Measurements from ENCODE around the gene SNRPB2.
A peak's percentile ranks its signal among the peaks of the same experiment; 100 is the strongest.

SNRPB2 gene

GRCh38 chr20:16693278-16693677 is 36.5 kb upstream of the SNRPB2 start:
- H3K4me3 ChIP-seq (ENCODE audit: low read depth, low read length): no peak overlapping the region
- DNase-seq (ENCODE audit: low read depth): no peak
- no peak for TF ChIP-seq CTCF (IDR thresholded peaks at IDR 0.05; ENCODE audit: control insufficient read depth, extremely low read depth, insufficient read depth)

- no peak for DNase-seq (ENCODE audit: low read depth)
- TF ChIP-seq CTCF (IDR thresholded peaks at IDR 0.05; ENCODE audit: control insufficient read depth, extremely low read depth, insufficient read depth): no peak
- no peak overlapping the region for H3K4me3 ChIP-seq (ENCODE audit: low read depth, low read length)
Observed at GRCh38 chr20:16694161-16694560, 35.7 kb upstream of the SNRPB2 start.

GRCh38 chr20:16695628-16696027 is 34.2 kb upstream of the SNRPB2 start:
- no peak for TF ChIP-seq CTCF (IDR thresholded peaks at IDR 0.05; ENCODE audit: control insufficient read depth, extremely low read depth, insufficient read depth)
- DNase-seq (ENCODE audit: low read depth): no peak
- no peak overlapping the region for H3K4me3 ChIP-seq (ENCODE audit: low read depth, low read length)

- no peak for DNase-seq (ENCODE audit: low read depth)
- no peak for TF ChIP-seq CTCF (IDR thresholded peaks at IDR 0.05; ENCODE audit: control insufficient read depth, extremely low read depth, insufficient read depth)
- no peak overlapping the region for H3K4me3 ChIP-seq (ENCODE audit: low read depth, low read length)
Observed at GRCh38 chr20:16699293-16699692, 30.5 kb upstream of the SNRPB2 start.

GRCh38 chr20:16701296-16701695 is 28.5 kb upstream of the SNRPB2 start:
- peak; percentile 73 for TF ChIP-seq CTCF (IDR thresholded peaks at IDR 0.05; ENCODE audit: control insufficient read depth, extremely low read depth, insufficient read depth)
- peak; percentile 6 for DNase-seq (ENCODE audit: low read depth)

GRCh38 chr20:16703570-16703969 is 26.3 kb upstream of the SNRPB2 start:
- H3K4me3 ChIP-seq (ENCODE audit: low read depth, low read length): no peak overlapping the region
- DNase-seq (ENCODE audit: low read depth): no peak
- TF ChIP-seq CTCF (IDR thresholded peaks at IDR 0.05; ENCODE audit: control insufficient read depth, extremely low read depth, insufficient read depth): no peak

More at GRCh38 chr20:16701296-16701695, 28.5 kb upstream of the SNRPB2 start:
- H3K4me3 ChIP-seq (ENCODE audit: low read depth, low read length): no peak overlapping the region

- H3K4me3 ChIP-seq (ENCODE audit: low read depth, low read length): no peak overlapping the region
- DNase-seq (ENCODE audit: low read depth): no peak
- no peak for TF ChIP-seq CTCF (IDR thresholded peaks at IDR 0.05; ENCODE audit: control insufficient read depth, extremely low read depth, insufficient read depth)
Observed at GRCh38 chr20:16707674-16708073, 22.2 kb upstream of the SNRPB2 start.

Data from LNCaP clone FGC (cell line).